NCI-H82 treated with DMSO at 0.1 percent for 48 hours (cell line): ENCODE data around the gene AFAP1.

Experiments used
- DNase-seq: peaks from one replicate; lab custom pipeline; 2025; ENCODE audit not compliant: unreplicated experiment; lab: John Stamatoyannopoulos, UW

The AFAP1 gene

GRCh38 chr4:7788193-7788592 lies 151.5 kb downstream of the AFAP1 start:
- no peak for DNase-seq

- no peak for DNase-seq
These were observed 151.9 kb downstream of the AFAP1 start for GRCh38 chr4:7787681-7788141.

GRCh38 chr4:7787067-7787466 lies 152.6 kb downstream of the AFAP1 start:
- DNase-seq = no peak

- no peak for DNase-seq
These were observed 153.1 kb downstream of the AFAP1 start for GRCh38 chr4:7786517-7786916.

GRCh38 chr4:7786040-7786439 lies 153.6 kb downstream of the AFAP1 start:
- no peak for DNase-seq

GRCh38 chr4:7785017-7785416 lies 154.6 kb downstream of the AFAP1 start:
- DNase-seq = no peak

- DNase-seq = no peak
These were observed 155.4 kb downstream of the AFAP1 start for GRCh38 chr4:7784131-7784870.

GRCh38 chr4:7783541-7783940 lies 156.1 kb downstream of the AFAP1 start:
- DNase-seq = no peak

GRCh38 chr4:7782783-7783182 lies 156.9 kb downstream of the AFAP1 start:
- DNase-seq = no peak

- DNase-seq = no peak
These were observed 157.7 kb downstream of the AFAP1 start for GRCh38 chr4:7781993-7782392.

GRCh38 chr4:7781366-7781765 lies 158.3 kb downstream of the AFAP1 start:
- no peak for DNase-seq

GRCh38 chr4:7780751-7781348 lies 158.8 kb downstream of the AFAP1 start:
- DNase-seq = no peak

- DNase-seq = no peak
These were observed 160.3 kb downstream of the AFAP1 start for GRCh38 chr4:7779432-7779768.

GRCh38 chr4:7778510-7779431 lies 160.9 kb downstream of the AFAP1 start:
- no peak for DNase-seq

- no peak for DNase-seq
These were observed 161.7 kb downstream of the AFAP1 start for GRCh38 chr4:7777871-7778509.

- DNase-seq = no peak
These were observed 162.5 kb downstream of the AFAP1 start for GRCh38 chr4:7777017-7777710.

- DNase-seq = no peak
These were observed 164.3 kb downstream of the AFAP1 start for GRCh38 chr4:7775396-7775795.

- no peak for DNase-seq
These were observed 165.1 kb downstream of the AFAP1 start for GRCh38 chr4:7774301-7775294.

GRCh38 chr4:7773401-7774180 lies 166.1 kb downstream of the AFAP1 start:
- no peak for DNase-seq
